Measurements from ENCODE around the gene EPHA6.

Gene EPHA6

DNA sequence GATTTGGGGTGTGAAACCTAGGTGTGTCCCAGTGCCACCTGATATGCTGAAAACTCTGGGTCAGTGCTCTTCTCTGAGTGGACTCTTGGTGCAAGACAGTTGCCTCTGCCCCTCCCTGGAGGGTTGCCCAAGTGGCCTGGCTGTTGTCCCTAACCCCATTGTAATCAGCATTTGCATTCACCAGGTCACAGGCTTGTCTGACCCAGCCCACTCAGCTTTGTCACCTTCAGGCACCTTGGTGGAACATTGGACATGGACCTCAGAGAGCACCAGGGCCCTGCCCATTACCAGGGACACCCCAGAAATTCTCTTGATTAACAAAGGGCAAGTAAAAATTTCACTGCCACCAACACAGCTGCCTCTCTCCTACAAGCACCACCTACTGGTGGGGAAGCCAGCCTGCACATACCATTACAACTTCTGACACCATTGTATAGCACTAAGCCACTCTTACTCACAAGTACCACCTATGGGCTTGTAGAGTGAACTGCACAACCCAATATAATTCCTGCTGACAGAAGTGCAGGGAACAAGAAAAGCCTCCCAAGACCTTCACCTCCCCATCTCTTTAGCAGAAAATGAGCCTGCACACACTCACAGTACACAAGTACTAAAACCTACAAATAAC is 324.6 kb downstream of the EPHA6 start:
- TF ChIP-seq, protein P1, sequence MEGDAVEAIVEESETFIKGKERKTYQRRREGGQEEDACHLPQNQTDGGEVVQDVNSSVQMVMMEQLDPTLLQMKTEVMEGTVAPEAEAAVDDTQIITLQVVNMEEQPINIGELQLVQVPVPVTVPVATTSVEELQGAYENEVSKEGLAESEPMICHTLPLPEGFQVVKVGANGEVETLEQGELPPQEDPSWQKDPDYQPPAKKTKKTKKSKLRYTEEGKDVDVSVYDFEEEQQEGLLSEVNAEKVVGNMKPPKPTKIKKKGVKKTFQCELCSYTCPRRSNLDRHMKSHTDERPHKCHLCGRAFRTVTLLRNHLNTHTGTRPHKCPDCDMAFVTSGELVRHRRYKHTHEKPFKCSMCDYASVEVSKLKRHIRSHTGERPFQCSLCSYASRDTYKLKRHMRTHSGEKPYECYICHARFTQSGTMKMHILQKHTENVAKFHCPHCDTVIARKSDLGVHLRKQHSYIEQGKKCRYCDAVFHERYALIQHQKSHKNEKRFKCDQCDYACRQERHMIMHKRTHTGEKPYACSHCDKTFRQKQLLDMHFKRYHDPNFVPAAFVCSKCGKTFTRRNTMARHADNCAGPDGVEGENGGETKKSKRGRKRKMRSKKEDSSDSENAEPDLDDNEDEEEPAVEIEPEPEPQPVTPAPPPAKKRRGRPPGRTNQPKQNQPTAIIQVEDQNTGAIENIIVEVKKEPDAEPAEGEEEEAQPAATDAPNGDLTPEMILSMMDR (conservative IDR thresholded peaks at IDR 0.05; ENCODE audit: low read depth, low read length), result no peak
- DNase-seq (ENCODE audit: low read depth), result no peak
- no peak overlapping the region for H3K4me3 ChIP-seq (ENCODE audit: low read depth, low read length)

DNA sequence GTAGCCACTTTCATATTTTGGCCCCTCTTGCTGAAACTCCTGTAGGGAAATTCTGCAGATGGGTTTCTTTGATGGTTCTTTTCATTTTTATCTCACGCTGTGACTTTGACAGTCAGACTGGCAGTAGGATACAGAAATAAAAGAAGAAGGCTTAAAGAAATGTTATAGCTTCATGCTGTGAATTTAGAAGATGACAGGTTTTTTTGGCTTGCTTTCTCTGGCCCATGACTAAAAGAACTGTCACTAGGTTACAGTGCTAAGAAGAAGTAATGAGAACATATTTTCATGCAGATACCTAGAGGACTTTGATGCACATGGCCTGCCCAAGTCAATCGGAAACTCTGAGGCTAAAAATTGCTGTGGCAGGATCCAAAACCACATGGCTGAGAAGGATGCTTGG is 334.5 kb downstream of the EPHA6 start:
- DNase-seq (ENCODE audit: low read depth), result no peak
- no peak overlapping the region for H3K4me3 ChIP-seq (ENCODE audit: low read depth, low read length)
- TF ChIP-seq, protein P1 (conservative IDR thresholded peaks at IDR 0.05; ENCODE audit: low read depth, low read length), result no peak

DNA sequence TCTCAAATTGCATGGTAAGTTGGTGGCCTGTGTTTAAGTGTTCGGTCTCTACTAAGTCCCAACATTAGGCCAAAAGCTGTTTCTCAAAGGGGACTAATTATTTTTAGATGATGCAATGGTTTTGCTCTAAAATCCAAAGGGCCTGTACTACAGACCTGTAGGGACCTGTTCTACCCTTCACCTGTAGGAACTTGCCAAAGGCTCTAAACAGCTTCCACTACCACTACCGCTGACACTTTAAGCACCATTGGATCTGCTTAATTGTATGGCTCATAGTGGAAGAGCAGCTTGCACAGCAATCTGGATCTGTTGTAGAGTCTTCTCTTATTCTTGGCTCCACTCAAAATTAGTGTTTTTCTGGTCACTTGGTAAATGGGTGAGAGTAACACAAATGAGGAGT is 346.8 kb downstream of the EPHA6 start:
- DNase-seq (ENCODE audit: low read depth), result no peak
- no peak overlapping the region for H3K4me3 ChIP-seq (ENCODE audit: low read depth, low read length)
- TF ChIP-seq, protein P1 (conservative IDR thresholded peaks at IDR 0.05; ENCODE audit: low read depth, low read length), result no peak

DNA sequence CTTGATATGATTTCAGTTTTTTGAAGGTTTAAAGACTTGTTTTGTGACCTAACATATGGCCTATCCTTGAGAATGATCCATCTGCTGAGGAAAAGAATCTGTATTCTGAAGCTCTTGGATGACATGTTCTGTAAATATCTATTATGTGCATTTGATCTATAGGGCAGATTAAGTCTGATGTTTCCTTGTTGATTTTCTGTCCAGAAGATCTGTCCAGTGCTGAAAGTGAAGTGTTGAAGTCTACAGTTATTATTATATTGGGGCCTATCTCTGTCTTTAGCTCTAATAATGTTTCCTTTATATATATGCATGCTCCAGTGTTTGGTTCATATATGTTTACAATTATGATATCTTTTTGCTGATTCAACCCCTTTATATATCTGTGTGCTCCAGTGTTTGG is 362.8 kb downstream of the EPHA6 start:
- no peak overlapping the region for H3K4me3 ChIP-seq (ENCODE audit: low read depth, low read length)
- TF ChIP-seq, protein P1 (conservative IDR thresholded peaks at IDR 0.05; ENCODE audit: low read depth, low read length), result no peak
- DNase-seq (ENCODE audit: low read depth), result no peak

DNA sequence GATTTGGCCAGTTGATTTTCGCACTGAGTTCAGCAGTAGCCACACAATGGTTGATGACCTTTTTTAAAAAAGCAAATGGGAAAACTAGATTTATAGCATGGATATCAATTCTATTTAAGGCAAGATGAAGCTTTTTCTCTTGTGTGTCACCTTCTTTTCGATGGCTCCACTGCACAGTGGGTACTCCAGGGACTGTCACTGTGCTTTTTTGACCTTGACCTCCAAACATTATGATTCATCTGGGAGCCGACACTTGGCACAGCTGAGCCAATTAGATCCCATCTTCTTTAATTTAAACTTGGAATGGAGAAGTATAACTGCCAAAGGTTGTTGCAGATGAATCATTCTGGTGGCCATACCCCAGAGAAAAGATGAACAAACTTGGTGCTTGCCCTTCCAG is 367.3 kb downstream of the EPHA6 start:
- no peak overlapping the region for H3K4me3 ChIP-seq (ENCODE audit: low read depth, low read length)
- no peak for DNase-seq (ENCODE audit: low read depth)
- TF ChIP-seq, protein P1 (conservative IDR thresholded peaks at IDR 0.05; ENCODE audit: low read depth, low read length), result no peak

DNA sequence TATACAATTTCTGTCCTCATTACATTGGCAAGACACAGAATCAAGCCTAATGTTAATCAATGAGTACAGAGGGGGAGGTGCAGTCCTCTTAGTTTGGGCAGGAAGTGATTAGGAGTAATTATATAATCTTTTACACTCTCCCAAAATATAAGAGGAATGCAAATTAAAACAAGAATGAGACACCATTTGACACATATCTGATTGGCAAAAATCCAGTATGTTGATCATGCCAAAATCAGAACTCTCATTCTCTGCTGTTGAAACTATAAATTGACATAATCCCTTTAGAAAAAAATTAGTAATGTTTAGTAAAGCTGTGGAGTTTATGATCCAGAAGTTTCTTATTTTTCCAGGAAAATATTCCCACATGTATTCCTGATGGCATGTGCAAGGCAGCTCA is 373.4 kb downstream of the EPHA6 start:
- TF ChIP-seq, protein P1 (conservative IDR thresholded peaks at IDR 0.05; ENCODE audit: low read depth, low read length), result no peak
- no peak for DNase-seq (ENCODE audit: low read depth)
- H3K4me3 ChIP-seq (ENCODE audit: low read depth, low read length), result no peak overlapping the region

DNA sequence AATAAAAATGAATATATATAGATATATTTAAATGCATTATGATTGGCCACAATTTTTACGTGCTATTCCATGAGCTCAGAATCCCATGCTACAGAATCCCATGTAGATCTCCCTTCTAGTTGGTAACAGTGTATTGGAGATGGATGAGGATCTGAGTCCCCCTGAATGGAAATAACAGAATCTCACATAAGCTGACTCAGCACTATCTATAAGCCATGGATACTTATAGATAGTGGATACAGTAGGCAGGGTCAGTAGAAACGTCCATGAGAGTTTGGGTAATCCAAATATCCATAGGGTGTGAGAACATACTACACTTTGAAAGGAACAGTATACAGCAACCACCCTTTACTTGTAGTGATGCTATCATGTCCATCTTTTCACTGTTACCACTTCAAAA is 375.4 kb downstream of the EPHA6 start:
- TF ChIP-seq, protein P1 (conservative IDR thresholded peaks at IDR 0.05; ENCODE audit: low read depth, low read length), result no peak
- no peak for DNase-seq (ENCODE audit: low read depth)
- no peak overlapping the region for H3K4me3 ChIP-seq (ENCODE audit: low read depth, low read length)
